ENCODE data around the gene TTC4.

TTC4 gene, protein sequence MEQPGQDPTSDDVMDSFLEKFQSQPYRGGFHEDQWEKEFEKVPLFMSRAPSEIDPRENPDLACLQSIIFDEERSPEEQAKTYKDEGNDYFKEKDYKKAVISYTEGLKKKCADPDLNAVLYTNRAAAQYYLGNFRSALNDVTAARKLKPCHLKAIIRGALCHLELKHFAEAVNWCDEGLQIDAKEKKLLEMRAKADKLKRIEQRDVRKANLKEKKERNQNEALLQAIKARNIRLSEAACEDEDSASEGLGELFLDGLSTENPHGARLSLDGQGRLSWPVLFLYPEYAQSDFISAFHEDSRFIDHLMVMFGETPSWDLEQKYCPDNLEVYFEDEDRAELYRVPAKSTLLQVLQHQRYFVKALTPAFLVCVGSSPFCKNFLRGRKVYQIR

DNA sequence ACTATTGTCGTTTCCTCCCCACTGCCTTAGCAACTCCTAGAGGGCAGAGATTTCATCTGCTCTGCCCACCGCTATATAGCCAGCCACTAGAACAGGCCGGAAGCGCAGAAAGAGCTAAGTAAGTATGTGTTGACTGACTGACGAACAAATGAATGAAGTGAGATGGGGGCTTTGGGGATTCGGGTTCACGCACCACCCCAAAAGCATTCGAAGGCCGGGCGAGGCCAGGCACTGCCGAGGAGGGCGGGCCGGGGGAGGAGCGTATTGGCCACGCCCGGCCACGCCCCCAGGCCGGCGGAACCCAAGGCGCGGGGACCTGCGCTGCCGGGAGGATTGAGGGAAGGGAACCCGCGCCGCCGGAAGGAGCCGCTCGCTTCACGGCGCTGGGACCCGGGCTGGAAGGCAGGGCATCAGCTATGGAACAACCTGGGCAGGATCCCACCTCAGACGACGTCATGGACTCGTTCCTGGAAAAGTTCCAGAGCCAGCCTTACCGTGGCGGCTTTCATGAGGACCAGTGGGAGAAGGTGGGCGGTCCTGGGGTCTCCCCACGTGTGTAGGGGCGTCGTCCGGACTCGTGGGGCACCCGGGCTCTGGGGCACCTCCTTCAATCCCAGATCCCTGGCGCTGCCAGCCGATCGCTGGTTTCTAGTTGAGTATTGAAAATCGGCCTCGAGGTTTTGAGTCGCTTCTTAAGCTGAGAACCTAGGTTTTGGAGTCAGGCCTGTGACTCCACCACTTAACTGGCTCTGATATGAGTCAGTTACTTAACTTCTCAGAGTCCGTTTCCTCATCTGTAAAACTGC, at the start of gene TTC4:
TSS of gene TTC4 (plus strand) at position 369 of the 806 bp plus-strand sequence. CDS start at position 417, 48 bp downstream.
- Histone ChIP-seq H3K9me3 (ENCODE audit: severe bottlenecking) (no peaks in the 10 kb centered on the region), H3K36me3 (ENCODE audit: low read depth) (peaks cover 41% of the 10 kb centered on the region), H3K27ac (ENCODE audit: poor library complexity, severe bottlenecking) (peak within 1 kb of the TSS; percentile 67), H3K27me3 (ENCODE audit: insufficient read depth, poor library complexity, severe bottlenecking) (no peaks in the 10 kb centered on the region), H3K4me1 (ENCODE audit: insufficient read depth, poor library complexity, severe bottlenecking) (peaks cover 3% of the 10 kb centered on the region), H3K4me3 (ENCODE audit: severe bottlenecking) (peak within 1 kb of the TSS; percentile 77)
- ATAC-seq (ENCODE audit: low read depth) (peak; percentile 95), DNase-seq (ENCODE audit: low spot score) (peak; percentile 72)
- no peak for TF ChIP-seq CTCF (IDR thresholded peaks at IDR 0.05; ENCODE audit: poor library complexity, severe bottlenecking)

- H3K36me3 ChIP-seq (ENCODE audit: low read depth), result no peaks in the 10 kb centered on the region
- no peak for ATAC-seq (ENCODE audit: low read depth)
Observed at GRCh38 chr1:54666333-54666732, 49.3 kb upstream of the TTC4 start.

GRCh38 chr1:54667797-54668196, 47.9 kb upstream of the TTC4 start:
- DNase-seq (ENCODE audit: low spot score), result no peak
- H3K4me1 ChIP-seq (ENCODE audit: insufficient read depth, poor library complexity, severe bottlenecking), result no peaks in the 10 kb centered on the region

More at GRCh38 chr1:54666333-54666732, 49.3 kb upstream of the TTC4 start:
- DNase-seq (ENCODE audit: low spot score), result no peak
- H3K27ac ChIP-seq (ENCODE audit: poor library complexity, severe bottlenecking), result no peak overlapping the region
- H3K27me3 ChIP-seq (ENCODE audit: insufficient read depth, poor library complexity, severe bottlenecking), result no peaks in the 10 kb centered on the region
- H3K4me1 ChIP-seq (ENCODE audit: insufficient read depth, poor library complexity, severe bottlenecking), result no peaks in the 10 kb centered on the region
- H3K4me3 ChIP-seq (ENCODE audit: severe bottlenecking), result no peak overlapping the region
- TF ChIP-seq CTCF (IDR thresholded peaks at IDR 0.05; ENCODE audit: poor library complexity, severe bottlenecking), result no peak
- no peaks in the 10 kb centered on the region for H3K9me3 ChIP-seq (ENCODE audit: severe bottlenecking)

DNA sequence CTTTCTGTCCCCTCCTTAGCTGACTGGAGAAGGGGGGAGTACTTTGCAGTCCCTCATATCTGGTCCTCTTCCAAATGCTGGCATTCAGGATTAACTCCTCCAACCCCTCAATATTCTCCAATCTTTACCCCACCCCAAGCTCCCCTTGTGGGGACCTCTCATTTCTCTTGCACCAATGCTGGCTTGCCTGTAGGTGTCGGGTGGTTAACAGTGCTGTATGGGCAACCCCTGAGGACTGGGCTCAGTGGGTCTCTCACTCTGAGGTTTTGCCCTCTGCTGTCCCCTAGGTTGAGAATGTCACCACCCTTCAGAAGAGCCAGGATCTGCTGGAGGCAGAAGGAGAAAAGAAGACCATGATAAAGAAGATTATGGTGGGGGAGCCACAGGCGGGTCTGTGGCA, 47.1 kb upstream of the TTC4 start:
- H3K27me3 ChIP-seq (ENCODE audit: insufficient read depth, poor library complexity, severe bottlenecking), result no peaks in the 10 kb centered on the region
- no peaks in the 10 kb centered on the region for H3K4me1 ChIP-seq (ENCODE audit: insufficient read depth, poor library complexity, severe bottlenecking)
- ATAC-seq (ENCODE audit: low read depth), result no peak
- H3K27ac ChIP-seq (ENCODE audit: poor library complexity, severe bottlenecking), result no peak overlapping the region
- no peaks in the 10 kb centered on the region for H3K9me3 ChIP-seq (ENCODE audit: severe bottlenecking)
- no peak for DNase-seq (ENCODE audit: low spot score)
- no peaks in the 10 kb centered on the region for H3K36me3 ChIP-seq (ENCODE audit: low read depth)
- no peak overlapping the region for H3K4me3 ChIP-seq (ENCODE audit: severe bottlenecking)
- TF ChIP-seq CTCF (IDR thresholded peaks at IDR 0.05; ENCODE audit: poor library complexity, severe bottlenecking), result no peak

More at GRCh38 chr1:54667797-54668196, 47.9 kb upstream of the TTC4 start:
- Histone ChIP-seq H3K27ac (ENCODE audit: poor library complexity, severe bottlenecking) (no peak overlapping the region), H3K9me3 (ENCODE audit: severe bottlenecking) (no peaks in the 10 kb centered on the region), H3K36me3 (ENCODE audit: low read depth) (no peaks in the 10 kb centered on the region), H3K4me3 (ENCODE audit: severe bottlenecking) (no peak overlapping the region), H3K27me3 (ENCODE audit: insufficient read depth, poor library complexity, severe bottlenecking) (no peaks in the 10 kb centered on the region)
- TF ChIP-seq CTCF (IDR thresholded peaks at IDR 0.05; ENCODE audit: poor library complexity, severe bottlenecking), result no peak
- ATAC-seq (ENCODE audit: low read depth), result no peak
